TTC549 (cell line): ENCODE results near the gene VWA8.
"Not testable (repeated sequence)": the region's sequence is repeated elsewhere in the genome, so short reads cannot be mapped to it uniquely, and the experiment has no call there.

Experiments used
- FAIRE-seq: peaks from 2 replicates; lab custom pipeline; 2012; peaks lifted over from hg19 to GRCh38; lab: Jason Lieb, UNC

The VWA8 gene

DNA sequence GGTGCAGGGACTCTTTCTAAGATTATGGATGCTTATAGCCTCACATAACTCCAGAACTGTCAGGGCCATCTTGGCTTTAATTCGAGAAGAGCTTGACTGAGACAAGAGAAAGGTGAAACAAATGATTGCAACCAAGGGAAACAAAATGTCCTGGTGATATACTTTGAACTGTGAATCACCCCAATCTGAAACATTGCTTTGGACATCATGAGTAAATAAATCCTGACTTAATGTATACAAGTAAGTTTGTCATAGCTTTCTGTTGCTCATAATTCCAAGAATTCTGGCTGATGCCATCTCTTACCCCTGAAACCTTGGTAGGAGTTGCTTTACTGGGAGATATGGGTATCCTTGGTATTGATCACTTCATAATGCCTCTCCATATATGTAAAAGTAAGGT is 5.8 kb upstream of the VWA8 start:
- FAIRE-seq: no peak

GRCh38 chr13:41962994-41963393 is 2.1 kb upstream of the VWA8 start:
- no peak for FAIRE-seq

GRCh38 chr13:41961466-41961760 is 504 bp upstream of the VWA8 start:
- FAIRE-seq: no peak

- FAIRE-seq: no peak
These were observed 685 bp downstream of the VWA8 start for GRCh38 chr13:41960211-41960636.

- FAIRE-seq: no peak
These were observed 4.6 kb downstream of the VWA8 start for GRCh38 chr13:41956272-41956671.

- no peak for FAIRE-seq
These were observed 5.3 kb downstream of the VWA8 start for GRCh38 chr13:41955605-41956004.

DNA sequence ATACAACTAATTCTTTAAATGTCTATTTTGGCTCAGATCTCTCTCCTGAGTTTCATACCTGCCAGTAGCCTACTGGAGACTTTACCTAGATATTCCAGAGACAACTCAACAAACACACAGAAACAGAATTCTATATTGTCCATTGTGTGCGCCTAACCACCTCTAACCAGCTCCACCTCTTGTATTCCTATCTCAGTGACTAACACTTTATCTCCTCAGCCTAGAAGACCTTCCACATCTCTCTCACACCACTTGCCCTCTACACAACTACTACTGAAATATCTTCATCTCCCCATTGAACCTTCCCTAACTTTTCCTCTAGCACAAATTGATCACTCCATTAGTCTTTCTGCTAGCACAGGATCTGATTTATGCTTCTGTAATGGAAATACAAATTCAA is 6.7 kb downstream of the VWA8 start:
- FAIRE-seq: no peak

DNA sequence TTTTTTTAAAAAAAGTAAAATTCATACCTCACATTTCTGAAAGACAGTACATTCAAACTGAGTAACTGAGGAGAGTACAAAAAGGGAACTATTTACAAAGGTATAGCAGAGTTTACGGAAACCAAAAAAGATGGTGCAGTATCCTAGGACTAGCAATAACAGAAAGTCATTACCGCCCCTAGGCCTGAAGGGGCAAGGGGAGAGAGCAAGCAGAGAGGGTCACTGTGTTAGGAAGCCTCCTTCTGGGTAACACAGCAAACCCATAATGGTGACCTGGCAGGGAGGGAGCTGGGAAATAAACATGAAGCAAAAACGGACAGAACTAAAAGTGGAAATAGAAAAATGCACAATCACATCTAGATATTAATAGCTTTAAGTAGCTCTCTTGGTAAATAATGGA is 8.2 kb downstream of the VWA8 start:
- no peak for FAIRE-seq

DNA sequence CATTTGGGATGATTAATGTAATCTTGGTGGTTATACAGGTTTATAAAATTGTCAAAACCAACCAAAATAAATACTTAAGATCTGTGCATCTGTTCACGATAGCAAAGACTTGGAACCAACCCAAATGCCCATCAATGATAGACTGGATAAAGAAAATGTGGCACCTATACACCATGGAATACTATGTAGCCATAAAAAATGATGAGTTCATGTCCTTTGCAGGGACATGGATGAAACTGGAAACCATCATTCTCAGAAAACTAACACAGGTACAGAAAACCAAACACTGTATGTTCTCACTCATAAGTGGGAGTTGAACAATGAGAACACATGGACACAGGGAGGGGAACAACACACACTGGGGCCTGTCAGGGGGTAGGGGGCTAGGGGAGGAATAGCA is 11.8 kb downstream of the VWA8 start:
- FAIRE-seq: not testable (repeated sequence)

DNA sequence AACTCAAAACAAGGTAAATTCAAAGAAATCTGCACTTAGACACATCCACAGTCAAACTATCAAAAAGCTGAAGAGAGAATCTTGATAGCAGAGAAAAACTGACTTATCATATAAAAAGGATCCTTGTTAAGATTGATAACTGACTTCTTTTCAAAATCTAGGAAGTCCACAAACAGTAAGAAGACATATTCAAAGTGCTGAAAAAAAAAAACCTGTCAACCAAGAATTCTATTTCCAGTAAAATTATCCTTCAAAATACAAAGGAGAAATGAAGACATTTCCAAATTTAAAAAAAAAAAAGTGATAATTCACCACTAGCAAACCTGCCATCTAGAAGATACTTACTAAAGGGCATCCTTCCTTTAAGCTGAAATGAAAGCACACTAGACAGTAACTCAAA is 15.0 kb downstream of the VWA8 start:
- no peak for FAIRE-seq

DNA sequence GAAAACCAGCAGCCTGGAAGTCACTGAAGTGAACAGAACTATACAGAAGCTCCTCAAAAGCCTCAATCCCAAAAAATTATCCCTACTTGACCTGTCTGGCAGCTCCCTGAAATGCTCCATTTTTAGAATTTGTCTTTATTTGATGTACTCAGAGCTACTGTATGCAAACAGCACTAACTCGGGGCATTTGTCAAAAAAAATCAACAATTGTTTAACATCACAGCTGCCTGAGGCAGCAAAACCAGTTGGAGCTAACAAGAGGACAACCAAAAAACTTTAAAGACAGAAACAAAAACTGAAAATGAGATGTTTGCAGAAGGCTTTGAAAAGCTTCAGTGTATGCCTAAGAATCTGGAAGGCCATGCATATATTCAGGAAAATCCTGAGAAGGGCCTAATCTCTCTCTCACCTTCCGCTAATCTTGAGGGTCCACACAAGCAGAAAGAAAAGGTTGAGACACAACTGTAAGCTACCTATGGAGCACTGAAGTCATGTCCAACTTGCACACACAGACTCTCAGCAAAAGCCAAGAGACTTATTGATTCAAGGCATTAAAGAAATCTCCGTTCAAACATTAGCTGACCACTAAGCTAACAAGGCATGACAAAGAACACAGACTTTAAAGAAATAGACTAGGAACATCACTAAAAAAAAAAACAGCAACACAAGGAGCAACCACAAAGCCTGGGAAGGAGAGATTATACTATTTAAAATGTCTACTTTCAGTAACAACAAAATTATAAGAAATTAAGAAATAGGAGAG is 16.1 kb downstream of the VWA8 start:
- FAIRE-seq: no peak

GRCh38 chr13:41944229-41944628 is 16.7 kb downstream of the VWA8 start:
- FAIRE-seq: no peak

DNA sequence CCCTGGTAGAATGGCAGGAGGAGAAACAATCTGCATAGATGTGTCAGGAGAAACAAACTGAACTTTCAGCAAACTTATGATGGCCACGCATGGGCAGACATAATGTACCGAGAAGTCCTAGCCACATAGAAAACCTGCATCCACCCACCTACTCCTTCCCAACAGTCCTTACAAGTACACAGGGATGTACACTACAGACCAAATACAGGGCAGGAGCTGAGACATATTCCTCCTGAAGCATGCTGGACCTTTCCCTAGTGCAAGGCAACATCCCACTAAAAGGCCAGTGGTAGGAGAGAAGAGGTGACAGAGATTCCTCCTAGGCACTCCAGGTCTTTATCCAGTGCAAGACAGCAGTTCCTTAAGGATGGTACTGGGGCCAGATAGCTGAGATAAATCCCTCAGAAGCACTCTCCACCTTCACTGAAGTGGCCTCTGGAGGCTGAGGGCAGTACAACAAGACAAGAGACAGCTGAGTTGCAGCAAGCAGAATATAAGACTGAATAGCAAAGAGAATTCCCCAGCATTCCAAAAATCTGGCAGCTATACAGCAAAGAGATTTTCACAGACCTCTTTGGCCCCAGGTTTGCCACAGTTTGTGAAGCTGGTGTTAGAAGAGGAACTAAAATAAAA is 18.3 kb downstream of the VWA8 start:
- FAIRE-seq: no peak

DNA sequence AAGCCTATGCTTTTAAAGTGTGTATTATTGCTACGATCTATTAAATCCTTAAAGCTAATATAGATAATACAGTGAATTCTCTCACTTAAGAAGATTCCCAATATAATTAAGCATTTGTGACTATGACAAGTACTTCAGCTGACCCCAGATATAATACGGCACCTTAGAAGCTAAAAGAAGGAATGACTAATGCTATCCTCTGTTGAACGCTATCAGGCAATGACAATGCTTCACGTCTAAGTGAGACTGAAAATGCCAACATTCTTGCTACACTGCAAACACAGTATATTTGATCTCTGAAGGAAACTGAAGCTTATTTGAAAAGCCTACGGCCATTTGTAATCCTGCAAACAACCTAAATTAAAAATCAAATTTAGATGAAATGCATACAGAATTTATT is 19.7 kb downstream of the VWA8 start:
- FAIRE-seq: no peak

- FAIRE-seq: no peak
These were observed 21.5 kb downstream of the VWA8 start for GRCh38 chr13:41939398-41939797.

DNA sequence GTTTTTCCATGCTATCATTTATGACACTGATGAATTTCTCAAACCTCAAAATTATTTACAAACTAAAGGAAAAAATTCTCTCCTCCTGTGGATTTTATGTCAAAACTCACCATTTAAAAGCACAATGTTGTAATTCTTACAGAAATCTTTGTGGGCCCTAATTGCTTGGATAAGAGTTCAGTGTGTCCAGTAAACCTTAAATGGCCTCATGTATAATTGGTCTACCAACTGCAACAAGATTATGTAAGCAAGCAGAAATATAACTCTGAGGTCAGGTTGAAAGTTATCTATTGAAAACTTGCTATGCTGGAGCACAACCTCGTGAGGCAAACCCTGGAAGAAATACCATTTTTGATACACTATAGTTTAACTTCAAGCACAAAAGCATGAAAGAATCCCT is 22.0 kb downstream of the VWA8 start:
- no peak for FAIRE-seq

DNA sequence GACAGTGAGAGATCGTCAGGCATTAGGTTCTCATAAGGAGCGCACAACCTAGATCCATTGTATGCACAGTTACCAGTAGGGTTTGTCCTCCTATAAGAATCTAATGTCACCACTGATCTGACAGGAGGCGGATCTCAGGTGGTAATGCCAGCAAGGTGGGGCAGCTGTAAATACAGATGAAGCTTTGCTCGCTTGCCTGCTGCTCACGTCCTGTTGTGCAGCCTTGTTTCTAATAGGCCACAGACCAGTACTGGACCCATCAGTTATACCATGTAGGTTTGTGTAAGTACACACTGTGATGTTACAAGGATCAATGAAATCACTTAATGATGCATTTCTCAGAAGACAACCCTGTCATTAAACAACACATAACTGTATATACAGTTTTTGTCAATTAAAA is 23.5 kb downstream of the VWA8 start:
- FAIRE-seq: no peak

DNA sequence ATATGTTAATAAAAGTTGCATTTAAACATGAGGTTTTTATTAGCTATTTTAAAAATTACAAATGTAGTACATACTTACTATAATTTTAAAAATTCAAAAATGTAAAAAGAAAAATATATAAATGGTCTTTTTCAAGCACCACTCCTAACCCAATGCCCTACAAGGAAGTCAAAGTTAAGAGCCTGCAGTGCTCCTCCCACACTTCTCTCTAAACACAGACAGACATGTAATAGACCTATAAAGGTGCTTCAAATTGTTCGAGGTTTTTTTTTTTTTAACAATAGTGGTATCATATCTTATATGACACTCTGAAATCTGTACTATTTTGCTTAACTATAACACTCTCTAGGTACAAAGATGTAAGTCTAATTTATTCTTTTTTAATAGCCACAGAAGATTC is 25.4 kb downstream of the VWA8 start:
- FAIRE-seq: no peak

GRCh38 chr13:41934994-41935393 is 25.9 kb downstream of the VWA8 start:
- no peak for FAIRE-seq

GRCh38 chr13:41934120-41934519 is 26.8 kb downstream of the VWA8 start:
- no peak for FAIRE-seq

- FAIRE-seq: no peak
These were observed 29.6 kb downstream of the VWA8 start for GRCh38 chr13:41931337-41931736.

- no peak for FAIRE-seq
These were observed 30.8 kb downstream of the VWA8 start for GRCh38 chr13:41930154-41930553.

DNA sequence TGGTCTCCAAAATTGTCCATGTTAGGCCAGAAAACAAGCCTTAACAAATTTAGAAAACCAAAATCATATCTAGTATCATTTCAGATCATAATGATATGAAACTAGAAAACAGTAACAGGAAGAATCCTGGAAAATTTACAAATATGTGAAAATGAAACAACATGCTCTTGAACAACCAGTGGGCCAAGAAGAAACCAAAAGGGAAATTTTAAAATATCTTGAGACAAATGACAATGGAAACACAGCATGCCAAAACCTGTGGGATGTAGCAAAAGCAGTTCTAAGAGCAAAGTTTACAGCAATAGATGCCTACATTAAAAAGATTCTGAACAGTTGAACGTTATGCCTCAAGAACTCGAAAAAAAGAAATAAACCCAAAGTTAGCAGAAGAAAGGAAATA is 32.6 kb downstream of the VWA8 start:
- no peak for FAIRE-seq

- FAIRE-seq: no peak
These were observed 35.9 kb downstream of the VWA8 start for GRCh38 chr13:41925014-41925413.
